ENCODE measurements around the gene ZNF248.
"Not testable (repeated sequence)": the region's sequence is repeated elsewhere in the genome, so short reads cannot be mapped to it uniquely, and the experiment has no call there.

Gene ZNF248

DNA sequence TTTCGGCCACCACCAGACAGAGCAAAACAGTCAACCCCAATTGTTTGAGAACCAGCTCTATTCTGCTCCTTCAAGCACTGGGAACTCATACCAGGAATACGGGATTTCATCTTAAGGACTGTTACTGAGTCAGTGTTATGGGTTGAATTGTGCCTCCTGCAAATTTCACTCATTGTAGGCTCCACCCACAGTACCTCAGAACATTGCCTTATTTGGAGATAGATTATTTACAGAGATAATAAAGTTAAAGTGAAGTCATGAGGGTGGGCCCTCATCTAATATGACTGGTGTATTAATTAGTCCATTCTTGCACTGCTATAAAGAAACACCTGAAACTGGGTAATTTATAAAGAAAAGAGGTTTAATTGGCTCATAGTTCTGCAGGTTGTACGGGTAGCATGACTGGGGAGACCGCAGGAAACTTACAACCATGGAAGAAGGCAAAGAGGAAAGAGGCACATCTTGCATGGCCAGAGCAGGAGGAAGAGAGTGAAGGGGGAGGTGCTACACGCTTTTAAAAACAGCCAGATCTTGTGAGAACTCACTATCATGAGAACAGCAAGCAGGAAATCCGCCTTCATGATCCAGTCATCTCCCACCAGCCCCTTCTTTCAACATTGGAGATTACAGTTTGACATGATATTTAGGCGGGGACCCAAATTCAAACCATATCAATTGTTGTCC is 14.3 kb upstream of the ZNF248 start:
- no peak for DNase-seq (ENCODE audit: extremely low read depth, low read depth)
- TF ChIP-seq, protein P1, sequence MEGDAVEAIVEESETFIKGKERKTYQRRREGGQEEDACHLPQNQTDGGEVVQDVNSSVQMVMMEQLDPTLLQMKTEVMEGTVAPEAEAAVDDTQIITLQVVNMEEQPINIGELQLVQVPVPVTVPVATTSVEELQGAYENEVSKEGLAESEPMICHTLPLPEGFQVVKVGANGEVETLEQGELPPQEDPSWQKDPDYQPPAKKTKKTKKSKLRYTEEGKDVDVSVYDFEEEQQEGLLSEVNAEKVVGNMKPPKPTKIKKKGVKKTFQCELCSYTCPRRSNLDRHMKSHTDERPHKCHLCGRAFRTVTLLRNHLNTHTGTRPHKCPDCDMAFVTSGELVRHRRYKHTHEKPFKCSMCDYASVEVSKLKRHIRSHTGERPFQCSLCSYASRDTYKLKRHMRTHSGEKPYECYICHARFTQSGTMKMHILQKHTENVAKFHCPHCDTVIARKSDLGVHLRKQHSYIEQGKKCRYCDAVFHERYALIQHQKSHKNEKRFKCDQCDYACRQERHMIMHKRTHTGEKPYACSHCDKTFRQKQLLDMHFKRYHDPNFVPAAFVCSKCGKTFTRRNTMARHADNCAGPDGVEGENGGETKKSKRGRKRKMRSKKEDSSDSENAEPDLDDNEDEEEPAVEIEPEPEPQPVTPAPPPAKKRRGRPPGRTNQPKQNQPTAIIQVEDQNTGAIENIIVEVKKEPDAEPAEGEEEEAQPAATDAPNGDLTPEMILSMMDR (IDR thresholded peaks at IDR 0.05; ENCODE audit: low read depth, low read length): no peak

- TF ChIP-seq, protein P1 (IDR thresholded peaks at IDR 0.05; ENCODE audit: low read depth, low read length): no peak
- no peak for DNase-seq (ENCODE audit: extremely low read depth, low read depth)
These were observed 13.7 kb upstream of the ZNF248 start for GRCh38 chr10:37871143-37871542.

DNA sequence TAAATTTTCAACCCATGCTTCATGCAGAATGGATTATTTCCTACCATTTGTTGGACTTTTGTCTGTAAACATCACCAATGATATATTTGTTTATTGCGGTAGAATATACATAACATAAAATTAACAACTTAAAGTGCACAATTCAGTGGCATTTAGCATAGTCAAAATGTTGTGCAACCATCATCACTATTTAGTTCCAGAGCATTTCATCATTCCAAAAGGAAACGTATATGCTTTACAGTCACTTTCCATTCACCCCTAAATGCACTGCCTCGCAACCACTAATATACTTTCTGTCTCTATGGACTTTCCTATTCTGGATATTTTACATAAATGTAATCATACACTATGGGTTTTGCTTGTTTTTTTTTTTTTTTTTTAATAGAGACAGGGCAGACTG is 11.4 kb upstream of the ZNF248 start:
- TF ChIP-seq, protein P1 (IDR thresholded peaks at IDR 0.05; ENCODE audit: low read depth, low read length): no peak

DNA sequence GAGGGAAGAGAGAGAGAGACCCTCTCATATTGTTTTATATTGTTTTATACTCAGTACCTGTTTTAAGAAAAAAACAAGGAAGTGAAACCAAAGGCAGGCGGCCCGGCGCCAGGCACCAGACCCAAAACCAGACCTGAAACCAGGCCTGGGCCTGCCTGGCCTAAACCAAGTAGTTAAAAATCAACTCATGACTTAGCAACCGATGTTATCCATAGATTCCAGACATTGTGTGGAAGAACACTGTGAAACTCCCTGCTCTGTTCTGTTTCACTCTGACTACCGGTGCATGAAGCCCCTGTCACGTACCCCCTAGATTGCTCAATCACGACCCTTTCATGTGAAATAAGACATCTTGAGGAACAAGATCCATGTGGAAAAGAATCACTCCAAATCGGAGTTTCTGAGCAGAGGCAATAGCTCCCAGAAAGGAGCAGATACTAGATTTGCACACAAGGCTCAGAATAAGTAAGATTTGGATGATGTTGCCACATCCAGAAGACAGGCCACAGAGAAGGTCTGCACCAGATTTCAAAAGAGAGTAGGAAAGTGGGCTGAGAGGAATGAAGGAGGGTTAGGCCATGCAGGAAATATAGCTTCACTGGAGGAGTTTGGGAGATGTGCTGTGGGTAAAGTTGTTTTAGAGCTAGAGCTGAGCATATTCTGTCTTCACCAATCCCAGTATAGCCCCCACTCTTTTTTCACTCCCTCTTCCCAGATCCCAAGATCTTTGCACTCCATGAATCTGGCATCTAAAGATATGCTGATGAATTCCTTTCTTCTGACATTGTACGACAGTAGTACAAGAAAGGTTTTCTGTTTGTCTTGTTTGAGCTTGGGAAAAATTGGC is 8.8 kb upstream of the ZNF248 start:
- TF ChIP-seq, protein P1 (IDR thresholded peaks at IDR 0.05; ENCODE audit: low read depth, low read length): no peak
- no peak for DNase-seq (ENCODE audit: extremely low read depth, low read depth)

More for the DNA sequence above, 11.4 kb upstream of the ZNF248 start:
- DNase-seq (ENCODE audit: extremely low read depth, low read depth): no peak

DNA sequence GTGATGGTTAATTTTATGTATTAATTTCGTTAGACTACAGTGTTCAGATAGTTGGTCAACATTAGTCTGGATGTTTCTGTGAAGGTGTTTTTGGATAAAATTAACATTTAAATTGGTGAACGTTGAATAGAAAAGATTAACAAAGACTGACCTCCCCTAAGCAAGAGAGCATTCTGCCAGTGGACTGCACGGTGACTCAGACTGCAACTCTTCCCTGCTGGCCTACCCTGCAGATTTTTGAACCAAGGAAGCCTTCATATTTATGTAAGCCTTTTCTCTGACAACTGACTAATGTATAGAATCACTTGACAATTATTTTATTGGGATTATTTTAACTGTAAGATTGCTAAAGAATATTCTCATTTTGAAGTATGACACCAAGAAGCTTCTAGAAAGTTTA is 7.9 kb upstream of the ZNF248 start:
- TF ChIP-seq, protein P1 (IDR thresholded peaks at IDR 0.05; ENCODE audit: low read depth, low read length): no peak
- DNase-seq (ENCODE audit: extremely low read depth, low read depth): no peak

DNA sequence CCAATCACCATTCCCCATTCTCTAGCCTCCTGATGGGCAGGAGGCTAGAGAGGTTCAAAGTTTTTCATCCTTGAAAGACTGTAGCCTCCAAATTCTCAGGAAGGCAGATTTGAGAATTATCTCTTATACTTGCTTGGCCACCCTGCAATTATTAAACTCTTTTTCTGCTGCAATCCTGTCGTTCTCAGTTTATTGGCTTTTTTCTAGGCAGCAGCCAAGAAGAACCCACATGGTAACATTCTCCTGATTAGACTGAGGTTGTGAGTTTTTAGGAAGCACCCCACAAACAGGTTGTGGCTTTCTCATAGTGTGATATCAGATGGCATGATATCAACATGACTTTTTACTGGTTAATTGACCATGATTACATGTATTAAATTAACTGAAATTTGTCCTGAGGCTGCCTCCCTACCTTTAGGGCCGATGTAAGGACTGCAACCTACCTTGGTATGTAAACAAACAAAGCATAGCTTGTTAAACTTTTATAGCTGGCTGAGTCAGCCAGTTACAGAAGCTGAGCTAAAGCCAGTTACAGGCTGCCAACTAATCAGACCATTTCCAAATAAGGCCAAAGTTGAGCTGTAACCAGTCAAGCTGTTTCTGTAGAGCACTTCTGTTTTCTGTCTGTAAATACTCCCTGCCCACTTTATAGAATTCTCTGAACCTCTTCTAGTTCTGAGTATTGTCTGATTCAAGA is 3.2 kb upstream of the ZNF248 start:
- TF ChIP-seq, protein P1 (IDR thresholded peaks at IDR 0.05; ENCODE audit: low read depth, low read length): no peak
- no peak for DNase-seq (ENCODE audit: extremely low read depth, low read depth)

- DNase-seq (ENCODE audit: extremely low read depth, low read depth): not testable (repeated sequence)
These were observed 1.9 kb upstream of the ZNF248 start for GRCh38 chr10:37859270-37859669.

Measured in AG09319 (cell line).